ENCODE measurements around the gene NUFIP2. TPM values are rescaled to one million over a fixed set of nuclear protein-coding genes. Genes with fewer than 3 reads are reported as not detected.

Gene NUFIP2
- total and polyA plus RNA-seq, 2 donors (not counting 3 experiments of a cell fraction or from before 2014, with no cell fraction given): 27.2 to 51.1 TPM

DNA sequence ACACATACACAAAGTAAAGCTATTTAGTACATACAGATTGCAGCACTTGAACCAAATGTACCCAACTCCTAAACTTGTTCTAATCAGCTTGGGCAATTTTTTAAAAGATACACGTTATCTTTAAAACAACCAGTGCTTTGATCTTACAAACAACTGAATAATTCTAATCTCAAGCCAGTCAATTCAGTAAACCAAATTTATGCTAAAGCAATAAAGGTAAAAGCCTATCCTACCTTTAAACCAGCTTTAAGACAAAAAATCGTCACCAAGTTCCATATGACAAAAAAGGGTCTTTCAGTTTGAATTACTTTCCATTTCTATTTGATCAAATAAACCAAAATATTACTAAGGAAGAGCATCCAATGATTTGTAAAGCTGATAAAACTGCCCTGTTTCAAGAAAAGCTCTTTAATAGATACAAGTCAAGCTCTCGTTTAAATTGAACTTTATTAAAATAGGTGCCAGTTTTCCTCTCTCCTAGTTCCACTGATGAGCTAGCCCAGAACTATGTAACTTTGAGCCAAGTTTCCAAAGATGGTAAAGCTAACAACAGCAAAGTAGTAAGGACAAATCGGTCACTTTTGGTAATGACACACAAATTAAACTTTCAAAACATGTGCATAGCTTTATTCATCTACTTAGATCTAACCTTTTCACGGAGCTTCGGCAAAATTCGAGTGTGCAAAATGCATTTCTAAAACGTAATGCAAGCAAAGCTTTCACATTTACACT, 37.0 kb downstream of the NUFIP2 start:
- TF ChIP-seq GATA2 (IDR thresholded peaks at IDR 0.05; ENCODE audit: insufficient read depth, insufficient read length, low read depth, low read length) (no peak), FOS (IDR thresholded peaks at IDR 0.05; ENCODE audit: borderline replicate concordance, insufficient read depth, low read length) (no peak), JUN (IDR thresholded peaks at IDR 0.05; ENCODE audit: borderline replicate concordance, insufficient read depth, insufficient read length, low read depth) (no peak)
- ChIA-PET POLR2A (interaction anchor here (1.3 kb wide), 1 partner anchor 37 kb away, joined by 6 read pairs; the partner anchor contains the start of gene NUFIP2), CTCF (interaction anchor here (0.9 to 4.6 kb wide), 15 partner anchors 9 to 140 kb away, joined by 3 to 41 read pairs (median 5); partner anchors contain the start of genes MYO18A and NUFIP2)
- no peaks in the 10 kb centered on the region for H3K9me3 ChIP-seq (replicated peaks; ENCODE audit: control insufficient read depth, insufficient read depth, low read length)
- no peaks in the 10 kb centered on the region for H3K9me1 ChIP-seq (replicated peaks; ENCODE audit: control insufficient read depth, extremely low read depth, insufficient read depth, low read length)
- H3K27me3 ChIP-seq (ENCODE audit: control insufficient read depth in 2 of 2, insufficient read depth in 2 of 2, low read length in 2 of 2): no peaks in the 10 kb centered on the region
- FAIRE-seq: no peak
- intact Hi-C loops (cut with micrococcal nuclease) (loop anchor here (5.0 kb wide), 1 partner anchor 35 kb away; the partner anchor contains the start of gene NUFIP2), dilution Hi-C loops (cut with MboI; ENCODE audit: extremely low pct_ligation_motif_present, low sequenced_read_pairs) (no loop called here)
- DNase-seq (ENCODE audit: low read depth, low spot score): no peak
- peaks cover 0 to 8% of the 10 kb centered on the region in 2 experiments for H3K36me3 ChIP-seq (ENCODE audit: control insufficient read depth in 2 of 2, extremely low read depth in 1 of 2, insufficient read depth in 2 of 2, low read length in 2 of 2)
- H3K4me1 ChIP-seq (ENCODE audit: control insufficient read depth, extremely low read depth, insufficient read depth, low read length): peaks cover 29% of the 10 kb centered on the region
- no peak overlapping the region for H3K4me3 ChIP-seq (replicated peaks in 1 of 3; ENCODE audit: insufficient read depth in 1 of 3, low read depth in 1 of 3, low read length in 3 of 3)
- H3K27ac ChIP-seq (ENCODE audit: insufficient read depth, low read depth, low read length): no peak overlapping the region
- no TSS peak for BruUV-seq (replicated peaks)
- peaks cover 9% of the 10 kb centered on the region for H4K20me1 ChIP-seq (replicated peaks; ENCODE audit: control insufficient read depth, extremely low read depth, insufficient read depth, low read length)
- H3K79me2 ChIP-seq (ENCODE audit: control insufficient read depth, insufficient read depth, low read length): peaks cover 13% of the 10 kb centered on the region
- H2AFZ ChIP-seq (ENCODE audit: low read depth, low read length): no peak overlapping the region
- no peak overlapping the region for H3K9ac ChIP-seq (replicated peaks; ENCODE audit: extremely low read depth, insufficient read depth, low read length)
- H3K4me2 ChIP-seq (ENCODE audit: insufficient read depth, low read length): no peak overlapping the region

DNA sequence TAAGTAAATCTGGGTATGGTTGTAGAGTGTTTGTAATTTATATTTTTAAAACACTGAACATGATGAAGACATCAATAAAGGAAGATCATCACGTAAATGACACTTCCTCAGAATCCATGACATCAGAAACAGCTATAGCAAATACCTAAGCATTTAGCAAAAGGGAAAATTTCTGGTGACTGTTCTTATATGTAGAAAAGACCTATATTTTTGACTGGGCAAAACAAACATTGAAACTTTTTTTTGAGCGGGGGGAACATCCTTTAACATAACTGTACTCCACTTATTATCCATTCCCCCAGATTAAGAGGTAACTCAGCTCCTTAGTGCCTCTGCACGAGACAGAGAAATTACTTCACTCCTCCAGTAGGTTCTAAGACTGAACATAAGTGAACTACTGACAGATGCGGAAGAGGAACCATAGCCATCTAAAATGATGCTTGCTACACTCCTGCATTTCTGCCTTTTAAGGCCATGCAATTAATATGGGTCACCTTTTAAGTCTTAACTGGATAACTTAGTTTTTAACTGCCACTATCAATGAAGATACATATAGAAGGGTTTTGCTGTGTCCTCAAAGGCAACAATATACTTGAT, 37.9 kb downstream of the NUFIP2 start:
- Histone ChIP-seq H3K4me2 (ENCODE audit: insufficient read depth, low read length) (no peak overlapping the region), H3K79me2 (ENCODE audit: control insufficient read depth, insufficient read depth, low read length) (peaks cover 12% of the 10 kb centered on the region), H3K4me3 (replicated peaks in 1 of 3; ENCODE audit: insufficient read depth in 1 of 3, low read depth in 1 of 3, low read length in 3 of 3) (no peak overlapping the region), H4K20me1 (replicated peaks; ENCODE audit: control insufficient read depth, extremely low read depth, insufficient read depth, low read length) (peaks cover 9% of the 10 kb centered on the region), H3K27ac (ENCODE audit: insufficient read depth, low read depth, low read length) (no peak overlapping the region), H2AFZ (ENCODE audit: low read depth, low read length) (no peak overlapping the region), H3K4me1 (ENCODE audit: control insufficient read depth, extremely low read depth, insufficient read depth, low read length) (peaks cover 29% of the 10 kb centered on the region), H3K9me3 (replicated peaks; ENCODE audit: control insufficient read depth, insufficient read depth, low read length) (no peaks in the 10 kb centered on the region), H3K9ac (replicated peaks; ENCODE audit: extremely low read depth, insufficient read depth, low read length) (no peak overlapping the region), H3K9me1 (replicated peaks; ENCODE audit: control insufficient read depth, extremely low read depth, insufficient read depth, low read length) (no peaks in the 10 kb centered on the region), H3K36me3 (ENCODE audit: control insufficient read depth in 2 of 2, extremely low read depth in 1 of 2, insufficient read depth in 2 of 2, low read length in 2 of 2) (peaks cover 0 to 6% of the 10 kb centered on the region in 2 experiments), H3K27me3 (ENCODE audit: control insufficient read depth in 2 of 2, insufficient read depth in 2 of 2, low read length in 2 of 2) (no peaks in the 10 kb centered on the region)
- peak; percentile 25 for DNase-seq (ENCODE audit: low read depth, low spot score)
- intact Hi-C loops (cut with micrococcal nuclease) (loop anchor here (5.0 kb wide), 1 partner anchor 36 kb away; the partner anchor contains the start of gene NUFIP2), dilution Hi-C loops (cut with MboI; ENCODE audit: extremely low pct_ligation_motif_present, low sequenced_read_pairs) (no loop called here)
- no TSS peak for BruUV-seq (replicated peaks)
- POLR2A ChIA-PET: interaction anchor here (0.6 to 1.3 kb wide), 2 partner anchors 38 to 115 kb away, joined by 3 to 6 read pairs; partner anchors contain the start of gene NUFIP2
- FAIRE-seq: no peak
- CTCF ChIA-PET: interaction anchor here (1.2 to 4.6 kb wide), 12 partner anchors 10 to 132 kb away, joined by 3 to 41 read pairs (median 6); partner anchors contain the start of gene MYO18A
- TF ChIP-seq JUN (IDR thresholded peaks at IDR 0.05; ENCODE audit: borderline replicate concordance, insufficient read depth, insufficient read length, low read depth) (no peak), POLR2A (IDR thresholded peaks at IDR 0.05; ENCODE audit: low read depth, low read length) (no peak), GATA2 (IDR thresholded peaks at IDR 0.05; ENCODE audit: insufficient read depth, insufficient read length, low read depth, low read length) (no peak), FOS (IDR thresholded peaks at IDR 0.05; ENCODE audit: borderline replicate concordance, insufficient read depth, low read length) (no peak), POLR2AphosphoS5 (IDR thresholded peaks at IDR 0.05; ENCODE audit: insufficient read depth, low read depth, low read length) (no peak), EZH2 (IDR thresholded peaks at IDR 0.05; ENCODE audit: borderline replicate concordance, low read depth, low read length, severe bottlenecking) (no peak), MYC (IDR thresholded peaks at IDR 0.05; ENCODE audit: low read depth, low read length) (no peak)
- TF ChIP-seq, protein P1, sequence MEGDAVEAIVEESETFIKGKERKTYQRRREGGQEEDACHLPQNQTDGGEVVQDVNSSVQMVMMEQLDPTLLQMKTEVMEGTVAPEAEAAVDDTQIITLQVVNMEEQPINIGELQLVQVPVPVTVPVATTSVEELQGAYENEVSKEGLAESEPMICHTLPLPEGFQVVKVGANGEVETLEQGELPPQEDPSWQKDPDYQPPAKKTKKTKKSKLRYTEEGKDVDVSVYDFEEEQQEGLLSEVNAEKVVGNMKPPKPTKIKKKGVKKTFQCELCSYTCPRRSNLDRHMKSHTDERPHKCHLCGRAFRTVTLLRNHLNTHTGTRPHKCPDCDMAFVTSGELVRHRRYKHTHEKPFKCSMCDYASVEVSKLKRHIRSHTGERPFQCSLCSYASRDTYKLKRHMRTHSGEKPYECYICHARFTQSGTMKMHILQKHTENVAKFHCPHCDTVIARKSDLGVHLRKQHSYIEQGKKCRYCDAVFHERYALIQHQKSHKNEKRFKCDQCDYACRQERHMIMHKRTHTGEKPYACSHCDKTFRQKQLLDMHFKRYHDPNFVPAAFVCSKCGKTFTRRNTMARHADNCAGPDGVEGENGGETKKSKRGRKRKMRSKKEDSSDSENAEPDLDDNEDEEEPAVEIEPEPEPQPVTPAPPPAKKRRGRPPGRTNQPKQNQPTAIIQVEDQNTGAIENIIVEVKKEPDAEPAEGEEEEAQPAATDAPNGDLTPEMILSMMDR (IDR thresholded peaks at IDR 0.05; ENCODE audit: extremely low read depth in 1 of 2, insufficient read depth in 1 of 2, low read depth in 1 of 2, low read length in 2 of 2): no peak
- TF ChIP-seq, protein P2, sequence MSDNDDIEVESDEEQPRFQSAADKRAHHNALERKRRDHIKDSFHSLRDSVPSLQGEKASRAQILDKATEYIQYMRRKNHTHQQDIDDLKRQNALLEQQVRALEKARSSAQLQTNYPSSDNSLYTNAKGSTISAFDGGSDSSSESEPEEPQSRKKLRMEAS (IDR thresholded peaks at IDR 0.05; ENCODE audit: insufficient read depth, insufficient read length): no peak
